Astrocyte of the cerebellum (primary cell): Measurements from ENCODE around the gene PEX7.
A peak's percentile ranks its signal among the peaks of the same experiment; 100 is the strongest.

ENCODE experiments used
- DNase-seq: peaks from one replicate; pipeline ENCODE4 v3.0.0-alpha.2; 2011; ENCODE audit warnings: low read depth
- H3K4me3 ChIP-seq: 2 replicates; pipeline ENCODE4 v1.5.1; 2011; ENCODE audit warnings: mild to moderate bottlenecking, low read depth, low read length, moderate library complexity
- in situ Hi-C: cut with HindIII; loops from 2 replicates; pipeline ENCODE4 v1.10.0; 2017; ENCODE audit warnings: low sequenced_read_pairs
- TF ChIP-seq, protein P1 (sequence below): IDR thresholded peaks from 2 replicates; pipeline ENCODE4 v1.5.1; 2012; ENCODE audit warnings: low read length, low read depth, moderate library complexity, mild to moderate bottlenecking; ENCODE audit errors: missing control alignments

The PEX7 gene

DNA sequence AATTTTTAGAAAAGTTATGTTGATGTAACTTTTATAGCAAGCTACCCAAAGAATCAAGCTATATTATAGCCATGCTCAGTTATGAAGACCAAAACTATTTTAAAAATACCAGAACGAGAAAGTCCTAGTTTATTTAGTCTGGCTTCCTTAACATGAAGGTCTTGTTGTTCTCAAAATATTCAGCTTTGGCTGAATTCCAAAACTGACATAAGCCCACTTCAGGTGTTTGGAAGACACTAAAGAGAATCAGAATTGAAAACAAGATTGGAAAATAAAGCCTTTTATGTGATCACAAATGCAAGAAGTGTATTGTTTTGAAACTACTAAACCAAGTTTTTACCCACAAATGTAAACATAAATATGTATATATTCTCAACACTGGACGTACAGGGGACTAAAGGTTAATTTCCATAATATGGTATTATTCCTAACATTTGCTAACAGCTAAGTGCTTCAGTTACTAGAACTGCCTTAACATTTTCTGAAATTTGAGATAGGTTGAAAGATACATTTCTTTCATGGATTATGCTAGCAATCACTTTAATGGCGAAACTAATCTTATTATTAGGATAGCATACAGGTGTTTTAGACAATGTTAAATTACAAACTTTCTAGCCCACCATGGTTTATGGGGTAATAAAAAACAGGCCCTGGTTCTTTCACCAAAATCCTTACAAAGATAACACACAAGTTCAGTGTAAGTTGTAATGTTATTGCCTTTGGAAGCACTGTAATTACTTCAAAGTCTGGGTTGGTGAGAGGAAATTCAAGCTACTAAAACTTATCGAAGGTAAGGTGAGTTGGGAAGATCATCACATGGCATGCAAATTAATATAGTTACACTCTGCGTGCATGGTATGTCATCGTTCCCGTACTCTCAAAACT is 31.7 kb upstream of the PEX7 start:
- TF ChIP-seq, protein P1, sequence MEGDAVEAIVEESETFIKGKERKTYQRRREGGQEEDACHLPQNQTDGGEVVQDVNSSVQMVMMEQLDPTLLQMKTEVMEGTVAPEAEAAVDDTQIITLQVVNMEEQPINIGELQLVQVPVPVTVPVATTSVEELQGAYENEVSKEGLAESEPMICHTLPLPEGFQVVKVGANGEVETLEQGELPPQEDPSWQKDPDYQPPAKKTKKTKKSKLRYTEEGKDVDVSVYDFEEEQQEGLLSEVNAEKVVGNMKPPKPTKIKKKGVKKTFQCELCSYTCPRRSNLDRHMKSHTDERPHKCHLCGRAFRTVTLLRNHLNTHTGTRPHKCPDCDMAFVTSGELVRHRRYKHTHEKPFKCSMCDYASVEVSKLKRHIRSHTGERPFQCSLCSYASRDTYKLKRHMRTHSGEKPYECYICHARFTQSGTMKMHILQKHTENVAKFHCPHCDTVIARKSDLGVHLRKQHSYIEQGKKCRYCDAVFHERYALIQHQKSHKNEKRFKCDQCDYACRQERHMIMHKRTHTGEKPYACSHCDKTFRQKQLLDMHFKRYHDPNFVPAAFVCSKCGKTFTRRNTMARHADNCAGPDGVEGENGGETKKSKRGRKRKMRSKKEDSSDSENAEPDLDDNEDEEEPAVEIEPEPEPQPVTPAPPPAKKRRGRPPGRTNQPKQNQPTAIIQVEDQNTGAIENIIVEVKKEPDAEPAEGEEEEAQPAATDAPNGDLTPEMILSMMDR = no peak
- in situ Hi-C loops = no loop called here
- peak overlapping the region; percentile 88 for H3K4me3 ChIP-seq
- DNase-seq = no peak

DNA sequence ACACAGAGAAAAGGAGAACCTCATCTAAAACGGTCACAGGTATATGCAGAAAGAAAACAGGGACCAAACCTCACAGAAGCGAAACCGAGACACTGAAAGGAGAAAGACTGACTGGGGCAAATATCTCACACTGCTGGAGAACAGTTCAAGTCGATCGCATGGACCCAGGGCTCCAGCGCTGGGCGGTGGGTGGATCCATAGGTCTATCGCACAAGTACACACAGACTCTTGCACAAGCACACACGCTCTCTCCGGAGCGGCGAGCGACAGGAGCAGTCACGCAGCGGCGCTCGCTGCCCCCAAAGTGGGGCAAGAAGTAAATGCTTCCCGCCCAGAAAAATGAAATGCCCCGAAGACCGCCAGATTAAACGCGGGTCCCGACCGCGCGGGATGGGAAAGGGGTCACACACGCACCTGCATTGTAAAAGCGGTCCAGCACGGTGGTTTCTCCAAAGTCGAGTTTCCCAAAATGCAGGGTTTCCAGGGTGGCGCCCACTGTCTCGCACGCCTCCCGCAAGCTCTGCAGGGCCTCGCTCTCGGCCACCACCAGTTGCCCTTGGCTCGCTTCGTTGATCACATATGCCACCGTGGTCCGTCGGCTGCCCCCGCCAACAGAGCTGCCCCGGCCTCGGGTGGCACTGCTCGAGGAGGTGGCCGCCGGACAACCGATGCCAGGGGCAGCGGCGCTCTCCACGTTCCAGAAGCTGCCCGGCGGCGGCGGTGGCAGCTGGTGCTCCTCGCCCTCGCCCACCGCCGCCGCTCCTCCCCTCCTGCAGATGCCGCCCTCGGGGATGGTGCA is 30.9 kb upstream of the PEX7 start:
- in situ Hi-C loops = no loop called here
- DNase-seq = no peak

DNA sequence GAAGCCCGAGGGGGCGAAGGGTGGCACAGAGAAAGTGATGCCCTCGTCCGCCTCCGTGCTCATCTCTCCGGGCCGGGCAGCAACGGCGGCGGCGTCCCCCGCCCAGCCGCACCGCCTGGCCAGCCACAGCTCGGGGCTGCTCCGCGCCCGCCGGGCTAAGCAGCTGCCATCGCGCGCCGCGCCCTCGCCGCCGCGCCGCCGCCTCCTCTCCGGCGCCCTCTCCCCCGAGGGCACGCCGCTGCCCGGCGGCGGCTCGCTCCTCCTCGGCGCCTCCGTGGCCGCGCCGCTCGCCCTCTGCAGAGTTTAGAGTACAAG is 30.3 kb upstream of the PEX7 start:
- peak overlapping the region; percentile 88 for H3K4me3 ChIP-seq
- in situ Hi-C loops = no loop called here
- no peak for DNase-seq
- TF ChIP-seq, protein P1 = no peak

More for the DNA sequence above, 30.9 kb upstream of the PEX7 start:
- TF ChIP-seq, protein P1 = no peak
- H3K4me3 ChIP-seq = peak overlapping the region; percentile 88

DNA sequence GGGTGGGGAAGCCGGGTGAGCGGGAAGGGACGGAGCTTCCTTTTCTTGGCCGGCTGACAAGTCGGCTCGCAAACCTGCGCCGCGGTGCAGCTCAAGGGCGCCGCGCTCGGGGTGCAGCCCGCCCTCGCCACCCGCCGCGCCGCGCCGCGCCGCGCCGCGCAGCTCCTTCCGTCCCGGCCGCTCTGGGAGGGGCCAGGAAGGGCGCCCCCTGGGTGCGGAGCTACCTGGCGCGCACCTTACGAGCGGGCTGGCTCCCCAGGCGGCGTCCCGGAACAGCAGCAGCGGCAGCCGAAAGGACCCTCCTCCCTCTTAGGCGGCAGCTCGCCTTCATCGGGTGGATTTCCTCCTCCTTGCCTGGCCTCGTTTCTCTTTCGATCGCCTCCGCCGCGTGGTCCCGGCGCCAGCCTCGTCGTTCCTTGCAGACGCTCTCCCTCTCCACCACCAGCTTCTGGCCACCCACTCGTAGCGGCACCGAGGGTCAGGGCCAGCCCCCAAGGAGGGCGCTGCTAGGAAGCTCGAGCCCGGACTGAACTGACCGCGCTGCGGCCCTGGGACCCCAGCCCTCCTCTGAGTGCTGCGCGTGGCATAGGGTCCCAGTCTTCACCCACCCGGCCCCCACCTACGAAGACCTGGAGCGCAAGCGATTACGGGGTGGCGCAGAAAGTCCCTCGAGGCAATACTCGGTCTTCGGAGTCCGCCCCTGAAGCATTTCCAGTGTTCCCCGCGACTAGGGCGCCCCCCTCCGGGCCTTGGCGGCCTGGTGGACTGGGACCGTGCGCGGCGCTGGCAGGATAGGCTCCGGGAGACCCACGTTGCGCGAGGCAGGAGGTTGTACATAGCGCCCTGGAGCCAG is 29.8 kb upstream of the PEX7 start, which contains the start of gene MAP3K5:
Gene MAP3K5 (minus strand): TSS at position 68 of the 853 bp plus-strand sequence. CDS start 320 bp downstream, outside the sequence.
- in situ Hi-C loops = no loop called here
- TF ChIP-seq, protein P1 = peak; percentile 86
- DNase-seq = peak; percentile 66
- H3K4me3 ChIP-seq = peak within 1 kb of the TSS; percentile 88

DNA sequence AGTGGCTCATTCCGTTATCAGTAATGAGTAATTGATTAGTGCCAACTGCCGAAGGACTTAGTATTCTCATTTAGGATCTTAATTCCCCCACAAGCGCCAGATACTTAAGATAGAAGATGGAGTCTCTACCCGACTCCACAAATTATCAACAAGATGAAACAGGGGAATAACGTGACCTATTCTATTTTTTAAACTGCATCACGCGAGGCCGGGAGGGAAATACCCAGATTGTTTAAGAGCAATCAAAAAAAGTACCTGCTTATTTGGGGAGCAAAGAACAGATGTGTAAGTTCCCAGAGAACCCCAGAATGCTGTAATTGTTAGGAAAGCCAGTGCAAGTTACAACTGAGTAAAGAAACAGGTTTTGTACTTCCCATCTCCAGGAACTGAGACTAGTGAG is 29.0 kb upstream of the PEX7 start:
- in situ Hi-C loops = no loop called here
- DNase-seq = no peak

More for the DNA sequence above, 29.0 kb upstream of the PEX7 start:
- TF ChIP-seq, protein P1 = no peak
- peak overlapping the region; percentile 88 for H3K4me3 ChIP-seq
